ENCODE measurements around the gene APOL5.

The APOL5 gene

GRCh38 chr22:35684270-35684700 is 33.4 kb upstream of the APOL5 start:
- no peak for TF ChIP-seq CTCF (conservative IDR thresholded peaks at IDR 0.05)
- H3K27ac ChIP-seq = no peak overlapping the region

GRCh38 chr22:35684732-35685131 is 32.9 kb upstream of the APOL5 start:
- no peak for TF ChIP-seq CTCF (conservative IDR thresholded peaks at IDR 0.05)
- H3K27ac ChIP-seq = no peak overlapping the region

GRCh38 chr22:35685731-35686130 is 31.9 kb upstream of the APOL5 start:
- no peak for TF ChIP-seq CTCF (conservative IDR thresholded peaks at IDR 0.05)
- H3K27ac ChIP-seq = no peak overlapping the region

GRCh38 chr22:35686298-35686697 is 31.4 kb upstream of the APOL5 start:
- no peak overlapping the region for H3K27ac ChIP-seq
- TF ChIP-seq CTCF (conservative IDR thresholded peaks at IDR 0.05) = no peak

GRCh38 chr22:35687461-35687860 is 30.2 kb upstream of the APOL5 start:
- no peak for TF ChIP-seq CTCF (conservative IDR thresholded peaks at IDR 0.05)
- no peak overlapping the region for H3K27ac ChIP-seq

GRCh38 chr22:35688913-35689675 is 28.6 kb upstream of the APOL5 start:
- no peak for TF ChIP-seq CTCF (conservative IDR thresholded peaks at IDR 0.05)
- H3K27ac ChIP-seq = peak overlapping the region; percentile 73

GRCh38 chr22:35690001-35690400 is 27.7 kb upstream of the APOL5 start:
- H3K27ac ChIP-seq = peak overlapping the region; percentile 73
- TF ChIP-seq CTCF (conservative IDR thresholded peaks at IDR 0.05) = no peak

Measured in VCaP (cell line).